PC-3 (cell line): ENCODE measurements around the gene USH2A.

Experiments
- EZH2 ChIP-seq: fragments of 300-600 bp; sonication (generic); IDR thresholded peaks from one replicate; pipeline ENCODE4 v1.6.1; 2017; ENCODE audit warnings: antibody characterized with exemption, mild to moderate bottlenecking, low read length; ENCODE audit not compliant: unreplicated experiment
- EZH2phosphoT487 ChIP-seq: fragments of 300-600 bp; sonication (generic); IDR thresholded peaks from 2 replicates; pipeline ENCODE4 v1.6.1; 2018; ENCODE audit warnings: mild to moderate bottlenecking, antibody characterized with exemption, low read length, borderline replicate concordance
- TF ChIP-seq, protein P1 (sequence below): fragments of 300-600 bp; sonication (generic); conservative IDR thresholded peaks from 2 replicates; pipeline ENCODE4 v1.5.1; 2017; ENCODE audit warnings: antibody characterized with exemption, low read depth, mild to moderate bottlenecking, low read length

DNA sequence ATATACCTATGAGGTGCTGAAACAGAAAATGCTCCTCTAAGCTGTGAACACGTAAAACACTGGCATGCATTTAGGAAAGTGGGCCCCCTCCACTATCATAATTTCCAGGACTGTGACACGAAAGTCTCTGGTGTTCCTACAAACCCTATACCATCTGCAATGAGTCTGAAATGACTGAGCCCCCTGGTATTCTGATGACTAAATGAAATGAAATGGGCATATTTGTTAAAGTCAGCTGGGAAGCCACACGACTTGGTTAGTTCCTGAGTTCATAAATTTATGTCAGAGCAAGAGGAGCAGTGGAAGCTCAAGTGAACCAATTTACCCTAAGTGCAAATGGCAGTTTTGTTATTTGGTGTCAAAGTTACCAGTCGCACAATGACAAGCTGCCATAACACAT, 673.8 kb downstream of the USH2A start:
- TF ChIP-seq, protein P1, sequence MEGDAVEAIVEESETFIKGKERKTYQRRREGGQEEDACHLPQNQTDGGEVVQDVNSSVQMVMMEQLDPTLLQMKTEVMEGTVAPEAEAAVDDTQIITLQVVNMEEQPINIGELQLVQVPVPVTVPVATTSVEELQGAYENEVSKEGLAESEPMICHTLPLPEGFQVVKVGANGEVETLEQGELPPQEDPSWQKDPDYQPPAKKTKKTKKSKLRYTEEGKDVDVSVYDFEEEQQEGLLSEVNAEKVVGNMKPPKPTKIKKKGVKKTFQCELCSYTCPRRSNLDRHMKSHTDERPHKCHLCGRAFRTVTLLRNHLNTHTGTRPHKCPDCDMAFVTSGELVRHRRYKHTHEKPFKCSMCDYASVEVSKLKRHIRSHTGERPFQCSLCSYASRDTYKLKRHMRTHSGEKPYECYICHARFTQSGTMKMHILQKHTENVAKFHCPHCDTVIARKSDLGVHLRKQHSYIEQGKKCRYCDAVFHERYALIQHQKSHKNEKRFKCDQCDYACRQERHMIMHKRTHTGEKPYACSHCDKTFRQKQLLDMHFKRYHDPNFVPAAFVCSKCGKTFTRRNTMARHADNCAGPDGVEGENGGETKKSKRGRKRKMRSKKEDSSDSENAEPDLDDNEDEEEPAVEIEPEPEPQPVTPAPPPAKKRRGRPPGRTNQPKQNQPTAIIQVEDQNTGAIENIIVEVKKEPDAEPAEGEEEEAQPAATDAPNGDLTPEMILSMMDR: no peak
- TF ChIP-seq EZH2 (no peak), EZH2phosphoT487 (no peak)
